Activated CD4-positive, alpha-beta T cell treated with anti-CD3 and anti-CD28 coated beads, Interleukin-2, amount 50 U/mL, for 16 hours (primary cell): Measurements from ENCODE around the gene C6orf47.

Experiments
- DNase-seq: peaks from one replicate; pipeline ENCODE4 v3.0.0-alpha.2; 2020

C6orf47 gene

GRCh38 chr6:31659649-31660380, 763 bp downstream of the C6orf47 start:
- DNase-seq: peak; percentile 48

DNA sequence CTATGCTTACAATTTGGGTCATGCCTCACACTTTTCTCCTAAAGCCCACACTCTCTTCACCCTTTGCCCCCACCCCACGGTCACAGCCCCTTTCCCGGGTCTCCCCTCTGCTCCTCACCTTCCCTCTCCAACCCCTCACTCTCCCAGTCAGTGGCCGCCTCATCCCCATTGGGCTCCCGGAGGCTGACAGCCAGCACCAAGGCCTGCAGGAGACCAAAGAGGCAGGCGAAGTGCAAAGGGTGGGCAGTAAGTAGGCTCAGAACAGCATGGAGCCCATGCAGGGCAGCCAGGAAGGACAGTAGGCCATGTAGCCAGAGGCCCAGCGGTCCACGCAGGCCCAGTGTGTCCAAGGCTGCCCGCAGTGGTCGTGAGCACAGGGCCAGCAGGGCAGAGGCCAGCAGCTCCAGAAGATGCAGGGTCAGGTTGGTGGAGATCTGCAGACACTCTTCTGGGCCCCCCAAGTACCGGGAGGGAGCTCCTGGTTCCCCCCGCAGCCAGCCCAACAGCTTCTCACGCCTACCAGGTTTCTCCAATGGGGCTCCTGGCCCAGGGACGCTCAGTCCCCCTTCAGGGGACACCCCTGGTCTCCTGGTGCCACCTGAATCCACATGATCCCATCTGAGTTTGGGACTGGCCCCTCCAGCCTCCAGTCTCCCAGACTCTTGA, 1.5 kb downstream of the C6orf47 start:
- no peak for DNase-seq

DNA sequence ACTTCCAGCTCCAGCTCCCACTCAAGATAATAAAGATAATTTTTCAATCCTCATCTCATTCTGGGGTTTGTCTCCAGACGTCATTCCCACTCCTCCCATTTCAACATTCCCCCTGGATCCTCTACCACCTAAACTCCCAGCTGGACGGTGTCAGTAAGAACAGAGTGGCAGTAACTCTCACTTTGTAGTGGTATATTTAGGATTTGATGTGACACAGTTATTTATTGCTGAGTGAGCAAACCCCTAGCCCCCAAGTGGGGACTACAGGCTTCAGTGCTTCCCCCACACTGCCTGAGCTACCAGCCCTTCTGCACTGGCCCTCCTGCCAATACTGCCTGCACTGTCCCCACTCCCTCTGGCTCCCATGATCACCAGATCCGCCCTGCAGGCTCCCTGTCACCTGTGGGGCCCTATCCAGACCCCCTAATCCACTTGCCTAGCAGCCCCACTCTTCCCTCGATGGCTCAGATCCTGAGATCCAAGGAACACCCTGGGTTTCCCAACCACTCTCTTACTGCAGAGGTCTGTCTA, 2.4 kb downstream of the C6orf47 start:
- DNase-seq: no peak

DNA sequence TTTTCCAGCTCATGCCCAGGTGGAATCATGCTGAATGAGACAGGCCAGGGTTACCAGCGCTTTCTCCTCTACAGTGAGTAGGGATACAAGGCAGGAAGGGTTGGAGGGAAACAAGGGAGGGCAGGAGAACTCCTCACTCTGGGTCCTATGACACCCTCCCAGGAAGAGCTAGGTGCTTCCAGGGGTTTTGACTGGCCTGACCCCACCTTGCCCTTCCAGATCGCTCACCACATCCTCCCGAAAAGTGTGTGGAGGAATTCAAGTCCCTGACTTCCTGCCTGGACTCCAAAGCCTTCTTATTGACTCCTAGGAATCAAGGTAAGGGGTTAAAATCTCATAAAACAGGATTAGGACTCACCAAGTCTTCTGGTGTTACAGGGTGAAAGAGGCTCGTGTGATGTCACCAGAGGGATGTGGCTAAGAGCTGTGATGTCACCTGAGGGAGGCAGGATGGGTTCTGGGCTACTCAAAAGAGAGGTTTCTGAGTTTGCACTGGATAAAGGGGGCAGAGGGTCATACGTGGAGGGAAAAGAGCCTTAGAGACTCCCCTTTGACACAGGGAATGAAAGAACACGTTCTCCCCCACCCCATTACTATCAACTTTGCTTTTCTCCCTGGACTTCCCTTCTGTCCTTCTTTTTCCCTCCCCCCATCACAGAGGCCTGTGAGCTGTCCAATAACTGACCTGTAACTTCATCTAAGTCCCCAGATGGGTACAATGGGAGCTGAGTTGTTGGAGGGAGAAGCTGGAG, 3.0 kb downstream of the C6orf47 start:
- DNase-seq: peak; percentile 50

GRCh38 chr6:31655349-31656237, 5.0 kb downstream of the C6orf47 start, which contains the start of gene APOM:
Gene APOM (plus strand): TSS chr6:31655894. CDS start chr6:31655967, 73 bp downstream.
- DNase-seq: no peak

DNA sequence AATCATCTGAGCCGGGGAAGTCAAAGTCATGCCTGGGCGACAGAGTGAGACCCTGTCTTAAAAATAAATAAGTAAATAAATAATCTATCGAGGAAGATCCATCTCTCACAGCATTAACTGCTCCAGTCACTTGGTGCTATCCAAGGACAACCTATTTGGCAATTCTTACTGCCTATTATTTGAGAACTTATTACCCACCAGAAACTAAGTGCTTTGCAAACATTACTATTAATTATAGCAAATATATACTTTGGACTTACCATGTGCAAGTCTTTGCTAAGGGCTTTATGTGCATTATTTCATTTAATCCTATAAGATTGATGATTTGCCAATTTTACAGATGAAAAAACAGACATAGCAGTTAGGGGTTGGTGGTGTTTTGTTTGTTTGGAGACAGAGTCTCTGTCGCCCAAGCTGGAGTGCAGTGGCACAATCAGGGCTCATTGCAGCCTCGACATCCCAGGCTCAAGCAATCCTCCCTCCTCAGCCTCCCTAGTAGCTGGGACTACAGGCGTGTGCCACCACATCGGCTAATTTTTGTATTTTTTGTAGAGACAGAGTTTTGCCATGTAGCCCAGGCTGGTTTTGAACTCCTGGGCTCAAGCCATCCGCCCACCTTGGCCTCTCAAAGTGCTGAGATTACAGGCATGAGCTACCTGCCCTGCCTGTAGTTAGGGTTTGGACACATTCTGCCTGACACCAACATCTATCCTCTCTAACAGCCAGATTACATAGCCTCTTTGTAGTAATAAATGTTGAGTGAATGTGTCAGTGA, 5.8 kb downstream of the C6orf47 start:
- no peak for DNase-seq

DNA sequence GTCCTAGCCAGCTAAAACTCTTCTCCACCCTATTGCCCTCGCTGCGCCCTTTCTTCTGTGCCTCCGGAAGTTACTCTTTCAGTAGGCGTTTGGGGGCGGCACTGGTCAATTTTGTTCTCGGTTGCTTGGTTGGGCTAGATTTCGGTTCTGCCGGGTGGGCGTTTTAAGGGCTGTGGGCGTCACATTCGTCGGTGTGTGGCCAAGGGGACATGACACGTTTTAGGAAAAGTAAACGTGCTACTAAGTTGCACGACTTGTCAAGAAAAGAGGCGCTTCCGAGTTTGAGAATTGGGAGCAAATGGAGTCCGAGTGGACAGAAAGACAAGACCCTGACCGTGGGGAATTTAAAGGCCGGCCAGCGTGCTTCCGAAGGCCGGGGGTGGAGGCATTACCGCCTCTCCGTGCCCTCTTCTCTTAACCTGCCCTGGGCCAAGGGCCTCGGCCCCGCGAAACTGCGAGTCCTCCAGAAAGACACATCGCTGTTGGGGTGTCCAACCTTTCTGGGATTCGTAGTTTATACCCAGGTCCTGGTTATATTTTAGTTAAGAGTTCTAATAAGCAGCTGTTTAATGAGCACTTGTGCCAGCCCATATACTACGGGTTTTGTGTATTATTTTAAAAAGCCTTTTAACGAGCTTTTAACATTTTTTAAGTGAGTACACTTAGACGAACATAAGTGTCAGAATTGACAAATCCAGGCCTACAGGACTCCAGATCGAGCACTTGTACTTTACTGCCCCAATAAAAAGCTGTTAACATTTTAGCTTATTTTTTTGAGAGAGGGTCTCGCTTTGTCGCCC, 7.5 kb downstream of the C6orf47 start:
- peak; percentile 92 for DNase-seq

DNA sequence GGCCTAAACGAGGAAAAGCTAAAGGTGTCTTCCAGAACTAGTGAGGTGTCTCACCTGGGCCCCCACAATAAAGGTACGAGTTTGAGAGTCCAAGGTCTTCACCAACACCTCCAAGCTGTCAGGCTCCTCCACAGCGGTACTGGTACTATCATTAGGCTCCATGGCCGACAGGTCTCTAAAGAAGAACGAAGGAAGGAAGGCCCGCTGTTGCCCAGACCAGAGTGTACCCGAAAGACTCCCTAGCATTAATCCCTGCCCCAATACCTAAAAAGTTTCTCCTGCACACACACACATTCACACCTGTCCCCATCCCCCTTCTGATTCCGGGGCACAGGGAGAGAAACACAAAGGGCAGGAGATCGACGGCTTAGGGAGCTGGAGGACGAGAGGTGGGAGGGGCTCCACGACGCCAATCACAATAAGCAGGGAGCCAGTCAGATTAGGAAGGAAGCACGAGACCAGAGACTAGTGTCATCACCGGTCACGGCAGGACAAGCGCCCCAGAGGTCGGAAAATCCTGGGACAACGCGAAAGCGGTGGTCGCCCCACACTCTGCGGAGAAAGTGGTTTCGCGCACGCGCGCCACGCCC, 8.9 kb downstream of the C6orf47 start:
- peak; percentile 73 for DNase-seq

GRCh38 chr6:31645325-31645724, 15.3 kb downstream of the C6orf47 start:
- DNase-seq: no peak

- no peak for DNase-seq
Observed at GRCh38 chr6:31643818-31644454, 16.6 kb downstream of the C6orf47 start.

GRCh38 chr6:31642798-31643570, 17.6 kb downstream of the C6orf47 start:
- DNase-seq: no peak

DNA sequence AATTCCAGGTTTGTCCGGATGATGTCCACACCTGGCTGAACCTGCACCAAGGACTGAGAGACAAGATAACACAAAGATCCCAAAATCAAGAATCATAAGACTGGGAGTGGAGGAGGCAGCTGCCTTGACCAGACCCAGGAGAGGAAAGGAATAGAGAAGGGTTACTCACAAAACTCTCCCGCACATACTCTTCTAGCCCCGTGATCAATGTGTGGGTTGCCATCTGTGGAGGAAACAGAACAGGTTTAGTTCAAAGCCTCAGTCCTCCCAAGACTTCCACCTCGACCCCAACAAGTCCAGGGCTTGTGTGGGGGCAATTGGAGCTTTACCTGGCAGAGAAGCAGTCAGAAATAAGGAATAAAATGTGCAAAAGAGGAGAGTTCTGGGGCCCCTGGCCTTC, 19.2 kb downstream of the C6orf47 start:
- DNase-seq: no peak

- no peak for DNase-seq
Observed at GRCh38 chr6:31640612-31641011, 20.0 kb downstream of the C6orf47 start.

- no peak for DNase-seq
Observed at GRCh38 chr6:31639449-31639861, 21.1 kb downstream of the C6orf47 start.

DNA sequence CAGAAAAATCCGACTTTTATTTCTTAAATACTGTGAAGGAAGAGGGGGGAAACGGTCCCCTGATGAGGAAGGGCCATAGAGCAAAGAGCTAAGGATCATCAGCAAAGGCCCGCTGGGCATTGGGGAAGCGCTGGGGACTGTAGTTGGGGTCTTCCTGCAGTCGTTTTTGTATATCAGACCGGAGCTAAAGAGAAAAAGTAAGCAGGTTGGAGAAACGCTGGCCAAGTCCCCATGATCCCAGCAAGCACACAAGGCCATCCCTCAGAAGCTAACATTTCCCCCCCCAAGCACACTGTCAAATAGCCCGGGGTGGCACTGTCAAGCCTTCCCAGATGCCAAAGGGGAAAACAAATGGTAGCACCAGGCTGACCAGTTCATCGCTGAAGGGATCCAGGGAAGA, 21.5 kb downstream of the C6orf47 start:
- no peak for DNase-seq

GRCh38 chr6:31636698-31637596, 23.6 kb downstream of the C6orf47 start:
- no peak for DNase-seq

DNA sequence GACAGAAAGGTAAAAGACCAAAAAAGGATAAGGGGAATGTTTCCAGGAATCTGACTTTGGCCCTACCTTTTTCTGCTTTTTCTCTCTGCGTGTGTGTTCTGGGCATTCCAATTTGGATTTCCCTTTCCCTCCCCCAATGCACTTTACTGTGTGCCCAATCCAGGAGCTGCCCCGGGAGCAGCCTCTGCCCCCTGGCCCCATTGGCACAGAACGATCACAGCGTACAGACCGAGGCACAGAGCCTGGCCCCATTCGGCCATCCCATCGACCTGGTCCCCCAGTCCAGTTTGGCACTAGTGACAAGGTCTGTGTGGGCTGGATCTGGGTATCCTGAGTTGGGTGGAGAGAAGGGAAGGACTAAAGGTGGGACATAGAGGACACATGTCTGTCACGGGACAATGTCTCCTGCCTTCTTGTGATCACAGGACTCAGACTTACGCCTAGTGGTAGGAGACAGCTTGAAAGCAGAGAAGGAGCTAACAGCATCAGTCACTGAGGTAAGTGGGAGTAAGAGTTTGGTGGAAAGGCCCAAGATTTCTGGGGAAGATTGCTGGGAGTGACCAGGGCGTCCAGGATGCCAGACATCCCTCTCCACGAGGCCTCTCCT, 25.5 kb downstream of the C6orf47 start:
- no peak for DNase-seq
